Medulla oblongata (tissue), 1 donor: ENCODE results near the gene CCDC18.

Experiments used
- DNase-seq: peaks from one replicate; pipeline ENCODE4 v3.0.0-alpha.2; 2015; ENCODE audit errors: extremely low spot score

The CCDC18 gene

DNA sequence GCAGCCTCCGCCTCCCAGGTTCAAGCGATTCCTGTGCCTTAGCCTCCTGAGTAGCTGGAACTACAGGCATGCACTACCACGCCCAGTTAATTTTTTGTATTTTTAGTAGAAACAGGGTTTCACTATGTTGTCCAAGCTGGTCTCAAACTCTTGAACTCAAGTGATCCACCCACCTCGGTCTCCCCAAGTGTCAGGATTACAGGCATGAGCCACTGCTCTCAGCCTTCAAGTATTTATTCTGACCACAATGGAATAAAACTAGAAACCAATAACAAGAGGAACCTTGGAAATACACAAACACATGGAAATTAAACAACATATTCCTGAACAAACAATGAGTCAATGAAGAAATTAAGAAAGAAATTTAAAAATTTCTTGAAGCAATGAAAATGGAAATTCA is 132.5 kb downstream of the CCDC18 start:
- DNase-seq: no peak

GRCh38 chr1:93317207-93317606 is 136.7 kb downstream of the CCDC18 start:
- peak; percentile 86 for DNase-seq

- no peak for DNase-seq
Observed at GRCh38 chr1:93317943-93318342, 137.4 kb downstream of the CCDC18 start.

DNA sequence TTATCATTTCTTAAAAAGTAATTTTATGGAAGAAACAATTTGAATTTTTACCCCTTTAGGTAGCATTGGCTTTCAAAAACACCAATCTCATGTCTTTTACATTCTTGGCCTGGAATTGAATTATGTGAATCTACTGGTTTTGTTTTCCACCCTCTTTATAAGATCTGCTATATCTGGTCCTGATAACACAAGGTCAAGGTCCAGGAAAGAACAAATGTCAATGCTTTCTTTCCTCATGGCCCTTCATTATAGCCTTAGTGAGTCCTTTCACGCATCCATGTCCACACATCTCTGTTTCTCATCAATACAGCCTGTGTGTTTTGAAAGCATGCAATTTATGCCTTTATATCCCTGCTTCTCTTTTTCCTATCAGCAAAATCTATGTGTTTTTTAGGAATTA is 141.2 kb downstream of the CCDC18 start:
- no peak for DNase-seq

- no peak for DNase-seq
Observed at GRCh38 chr1:93322349-93322748, 141.8 kb downstream of the CCDC18 start.

DNA sequence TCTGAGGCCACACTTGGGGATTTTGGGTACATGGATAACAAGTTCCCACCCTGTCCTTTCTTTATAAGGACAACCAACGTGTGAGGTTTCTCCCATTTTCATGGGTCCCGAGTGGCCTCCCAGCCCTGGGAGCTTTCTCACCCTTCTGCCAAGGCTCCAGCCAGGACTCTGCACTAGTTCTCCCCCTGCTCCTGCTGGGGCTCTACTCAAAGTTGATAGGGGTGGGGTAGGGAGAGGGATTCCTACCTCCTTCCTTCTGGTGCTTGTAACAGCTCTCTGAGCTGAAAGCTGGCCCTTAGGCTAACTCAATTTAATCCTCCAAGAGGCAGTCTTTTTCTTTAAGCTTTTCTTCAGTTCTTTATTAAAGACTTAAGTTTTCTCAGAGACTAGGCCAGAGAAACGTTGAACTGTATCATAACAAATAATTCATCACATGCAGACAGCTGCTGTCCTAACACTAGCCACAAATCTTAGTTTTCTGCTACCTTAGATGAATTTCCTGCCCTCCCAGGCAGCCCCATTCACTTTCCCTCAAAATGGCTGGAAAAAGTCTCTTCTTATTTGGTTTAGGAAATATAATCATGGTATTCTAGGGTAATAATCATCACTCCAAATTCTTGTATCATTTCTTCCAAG is 142.8 kb downstream of the CCDC18 start:
- no peak for DNase-seq

- no peak for DNase-seq
Observed at GRCh38 chr1:93324486-93325464, 144.3 kb downstream of the CCDC18 start.
